Activated naive CD4-positive, alpha-beta T cell treated with anti-CD3 and anti-CD28 coated beads, Interleukin-2, amount 10 ng/mL, durations not matched to agents 7 days and 5 days (primary cell): ENCODE data around the gene TMEM138.
"Not testable (repeated sequence)": the region's sequence is repeated elsewhere in the genome, so short reads cannot be mapped to it uniquely, and the experiment has no call there.

Experiments
- CTCF ChIA-PET: fragments of 350-600 bp; sonication (Branson Sonifier 250); formaldehyde crosslinking; loops from one replicate; lab custom pipeline; 2021; ENCODE audit warnings: antibody characterized with exemption; lab: Charles Lee
- DNase-seq: peaks from one replicate; pipeline ENCODE4 v3.0.0-alpha.2; 2020
- H3K27ac Mint-ChIP-seq: one replicate; pipeline ENCODE4 v1.8.0; 2021; ENCODE audit warnings: mild to moderate bottlenecking, moderate library complexity, mixed read lengths
- H3K27me3 Mint-ChIP-seq: one replicate; pipeline ENCODE4 v1.8.0; 2021; ENCODE audit warnings: mild to moderate bottlenecking, mixed read lengths
- H3K36me3 Mint-ChIP-seq: one replicate; pipeline ENCODE4 v1.8.0; 2021; ENCODE audit warnings: mixed read lengths
- H3K4me1 Mint-ChIP-seq: one replicate; pipeline ENCODE4 v1.8.0; 2021; ENCODE audit warnings: mixed read lengths
- H3K4me3 Mint-ChIP-seq: one replicate; pipeline ENCODE4 v1.8.0; 2021; ENCODE audit warnings: mild to moderate bottlenecking, moderate library complexity, mixed read lengths
- H3K9me3 Mint-ChIP-seq: one replicate; pipeline ENCODE4 v1.8.0; 2021; ENCODE audit warnings: mixed read lengths

TMEM138 gene

DNA sequence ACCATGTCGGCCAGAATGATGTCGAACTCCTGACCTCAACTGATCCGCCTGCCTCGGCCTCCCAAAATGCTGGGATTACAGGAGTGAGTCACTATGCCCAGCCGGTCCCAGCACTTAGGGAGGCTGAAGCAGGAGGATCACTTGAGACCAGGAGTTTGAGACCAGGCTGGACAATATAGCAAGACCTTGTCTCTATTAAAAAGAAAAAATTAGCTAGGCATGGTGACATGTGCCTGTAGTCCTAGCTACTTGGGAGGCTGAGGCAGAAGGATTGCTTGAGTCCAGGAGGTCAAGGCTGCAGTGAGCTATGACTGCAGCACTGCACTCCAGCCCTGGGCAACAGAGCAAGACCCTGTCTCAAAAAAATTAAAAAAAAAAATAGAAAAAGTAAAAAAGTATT is 21.7 kb downstream of the TMEM138 start:
- H3K27ac Mint-ChIP-seq, H3K9me3 Mint-ChIP-seq, DNase-seq, H3K4me1 Mint-ChIP-seq, H3K36me3 Mint-ChIP-seq, H3K4me3 Mint-ChIP-seq, H3K27me3 Mint-ChIP-seq: not testable (repeated sequence)
- CTCF ChIA-PET: interaction anchor here (0.6 to 9.6 kb wide), 9 partner anchors 9 to 130 kb away, joined by 3 to 309 read pairs (median 7); partner anchors contain the start of genes CYB561A3, DDB1, TKFC and TMEM138

DNA sequence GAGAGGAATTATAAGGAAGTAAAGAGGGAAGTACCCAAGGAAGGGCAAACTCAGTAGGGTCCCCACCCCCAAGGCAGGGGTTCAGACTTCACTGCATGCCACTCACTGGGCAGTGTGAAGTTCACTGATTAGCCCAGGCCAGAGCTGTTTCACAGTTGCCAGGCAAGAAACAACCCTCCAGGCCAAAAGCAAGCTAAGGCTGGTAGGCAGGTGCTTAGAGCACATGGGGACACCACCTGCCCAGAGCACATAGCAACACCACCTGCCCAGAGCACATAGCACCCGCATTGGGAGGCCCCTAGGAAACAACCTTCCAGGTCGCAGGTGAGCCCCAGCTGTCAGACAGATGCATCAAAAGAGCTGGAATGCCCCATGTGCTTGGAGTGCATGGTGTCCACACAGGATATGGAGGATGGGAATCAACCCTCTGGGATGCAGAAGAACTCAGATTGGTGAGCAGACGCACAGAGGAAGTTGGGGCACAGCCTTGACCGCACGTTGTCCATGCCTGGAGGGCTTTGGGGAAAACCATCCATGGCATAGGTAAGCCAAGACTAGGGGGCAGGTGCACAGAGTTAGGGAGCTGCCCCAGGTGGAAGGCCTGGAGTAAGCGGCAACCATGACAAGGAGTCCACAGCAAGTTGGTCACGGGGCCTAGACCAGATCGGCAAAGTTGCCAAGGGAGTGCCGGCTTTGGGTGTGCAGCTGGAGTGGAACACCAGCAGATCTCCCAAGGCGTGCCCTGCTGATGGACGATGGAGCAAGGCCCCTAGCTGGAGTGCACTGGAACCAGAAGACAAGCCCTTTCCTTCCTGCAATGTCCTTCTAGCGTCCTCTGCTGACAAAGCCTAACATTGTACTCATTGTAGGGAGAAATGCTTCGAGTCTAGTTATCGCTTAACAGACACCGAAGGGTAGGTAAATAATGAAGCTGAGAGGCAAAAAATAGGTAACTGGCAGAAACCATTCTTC is 22.4 kb downstream of the TMEM138 start:
- Mint-ChIP-seq H3K27ac (no peak overlapping the region), H3K4me1 (peaks cover 6% of the 10 kb centered on the region), H3K36me3 (peaks cover 2% of the 10 kb centered on the region), H3K4me3 (no peak overlapping the region), H3K27me3 (no peaks in the 10 kb centered on the region), H3K9me3 (peaks cover 1% of the 10 kb centered on the region)
- no peak for DNase-seq
- CTCF ChIA-PET: interaction anchor here (0.5 to 9.6 kb wide), 27 partner anchors 9 to 554 kb away, joined by 3 to 309 read pairs (median 6); partner anchors contain the start of genes CYB561A3, DDB1, TKFC and TMEM138

DNA sequence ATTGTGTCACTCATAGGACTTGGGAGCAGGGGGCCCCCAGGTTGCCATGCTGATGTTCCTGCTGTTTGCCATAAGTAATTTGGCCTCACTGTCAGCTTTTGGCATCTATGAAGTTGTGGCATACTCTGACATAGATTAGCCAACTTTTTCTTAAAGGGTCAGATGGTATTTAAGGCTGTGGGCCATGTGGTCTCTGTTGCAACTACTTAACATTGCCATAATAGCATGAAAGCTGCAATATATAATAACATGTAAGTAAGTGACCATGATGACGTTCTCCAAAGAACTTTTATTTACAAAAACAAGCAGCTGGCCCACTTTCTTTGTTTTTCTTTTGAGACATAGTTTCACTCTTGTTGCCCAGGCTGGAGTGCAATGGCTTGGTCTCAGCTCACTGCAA is 28.0 kb downstream of the TMEM138 start:
- CTCF ChIA-PET: interaction anchor here (4.6 kb wide), 1 partner anchor 54 kb away, joined by 73 read pairs; no protein-coding TSS in a partner anchor
- Mint-ChIP-seq H3K9me3 (peaks cover 4% of the 10 kb centered on the region), H3K27ac (no peak overlapping the region), H3K4me1 (peaks cover 33% of the 10 kb centered on the region), H3K36me3 (peaks cover 6% of the 10 kb centered on the region), H3K4me3 (no peak overlapping the region), H3K27me3 (no peaks in the 10 kb centered on the region)
- no peak for DNase-seq

DNA sequence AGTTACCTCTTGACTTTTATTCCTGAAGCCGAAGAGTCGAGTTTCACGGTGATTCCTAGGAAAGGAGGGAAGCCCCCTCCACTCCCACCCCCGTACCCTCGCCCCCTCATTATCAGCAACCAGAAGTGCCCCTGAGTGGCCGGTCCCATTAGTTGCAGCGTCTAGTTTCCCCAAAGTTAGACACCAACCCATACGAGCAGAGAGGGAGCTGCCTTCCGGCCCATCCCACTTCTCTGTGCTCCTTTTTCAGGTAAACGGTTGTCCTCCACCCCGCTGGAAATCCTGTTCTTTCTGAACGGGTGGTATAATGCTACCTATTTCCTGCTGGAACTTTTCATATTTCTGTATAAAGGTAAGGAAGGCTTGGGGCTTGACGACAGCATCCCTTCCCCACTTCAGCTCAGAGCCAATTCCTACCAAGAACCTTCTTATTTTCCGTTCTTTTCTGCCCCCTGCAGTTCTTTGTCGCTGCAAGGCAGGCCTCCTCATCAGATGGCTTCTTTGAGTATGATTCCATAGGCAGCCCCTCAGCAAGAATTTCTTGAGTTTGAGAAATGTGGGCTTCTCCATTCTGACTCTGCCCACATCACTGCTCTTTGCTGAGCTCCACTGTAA is 30.9 kb downstream of the TMEM138 start:
- peak; percentile 34 for DNase-seq
- Mint-ChIP-seq H3K4me3 (peak overlapping the region; percentile 85), H3K36me3 (peaks cover 6% of the 10 kb centered on the region), H3K4me1 (peaks cover 26% of the 10 kb centered on the region), H3K27me3 (no peaks in the 10 kb centered on the region), H3K9me3 (peaks cover 4% of the 10 kb centered on the region), H3K27ac (peak overlapping the region; percentile 87)
- CTCF ChIA-PET: interaction anchor here (0.8 to 4.6 kb wide), 15 partner anchors 9 to 312 kb away, joined by 3 to 73 read pairs (median 5); partner anchors contain the start of genes CPSF7, SDHAF2 and TMEM138

DNA sequence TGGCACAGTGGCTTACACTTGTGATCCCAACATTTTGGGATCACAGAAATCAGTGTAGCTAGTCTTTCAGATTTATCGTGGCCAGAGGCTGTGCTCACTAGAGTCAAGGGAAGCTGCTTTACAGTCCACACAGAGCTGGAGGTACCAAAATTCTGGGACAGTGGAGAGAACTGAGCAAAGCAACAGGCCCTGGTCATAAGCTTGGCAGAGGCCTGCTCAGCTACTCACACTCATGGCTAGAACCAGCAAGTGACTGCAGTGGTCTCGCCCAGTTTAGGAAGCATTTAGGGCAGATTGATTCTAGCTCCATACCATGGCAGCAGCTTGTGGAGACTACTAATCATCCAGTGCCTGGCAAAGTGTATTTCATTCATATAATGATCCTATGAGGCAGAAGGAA is 39.0 kb downstream of the TMEM138 start:
- Mint-ChIP-seq H3K27ac (no peak overlapping the region), H3K4me1 (no peaks in the 10 kb centered on the region), H3K36me3 (peaks cover 32% of the 10 kb centered on the region), H3K4me3 (no peak overlapping the region), H3K9me3 (no peaks in the 10 kb centered on the region), H3K27me3 (no peaks in the 10 kb centered on the region)
- no peak for DNase-seq
- CTCF ChIA-PET: interaction anchor here (0.6 to 5.6 kb wide), 4 partner anchors 8 to 158 kb away, joined by 3 to 30 read pairs (median 10); partner anchors contain the start of gene TMEM216

DNA sequence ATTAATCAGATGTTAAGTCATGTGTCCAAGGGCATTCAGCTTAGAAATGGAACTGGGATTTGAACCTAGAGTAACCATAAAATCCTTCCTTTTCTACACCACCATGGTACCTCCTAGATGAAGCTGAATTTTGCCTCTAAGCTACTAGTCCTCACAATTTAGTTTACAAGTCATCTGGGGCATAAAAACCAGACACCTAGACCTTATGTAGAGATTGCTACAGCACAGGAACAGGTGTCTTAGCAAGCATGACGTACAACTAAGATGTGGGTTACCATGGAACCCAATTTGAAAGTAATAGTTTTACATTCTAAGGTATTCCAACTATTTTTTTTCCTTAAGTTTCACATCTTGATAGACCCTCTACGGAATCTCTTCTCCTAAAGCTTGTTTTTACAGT is 39.4 kb downstream of the TMEM138 start:
- Mint-ChIP-seq H3K27ac (no peak overlapping the region), H3K9me3 (no peaks in the 10 kb centered on the region), H3K36me3 (peaks cover 35% of the 10 kb centered on the region), H3K27me3 (no peaks in the 10 kb centered on the region), H3K4me3 (no peak overlapping the region), H3K4me1 (no peaks in the 10 kb centered on the region)
- no peak for DNase-seq
- CTCF ChIA-PET: interaction anchor here (0.6 to 5.6 kb wide), 5 partner anchors 8 to 158 kb away, joined by 3 to 30 read pairs (median 6); partner anchors contain the start of gene TMEM216

DNA sequence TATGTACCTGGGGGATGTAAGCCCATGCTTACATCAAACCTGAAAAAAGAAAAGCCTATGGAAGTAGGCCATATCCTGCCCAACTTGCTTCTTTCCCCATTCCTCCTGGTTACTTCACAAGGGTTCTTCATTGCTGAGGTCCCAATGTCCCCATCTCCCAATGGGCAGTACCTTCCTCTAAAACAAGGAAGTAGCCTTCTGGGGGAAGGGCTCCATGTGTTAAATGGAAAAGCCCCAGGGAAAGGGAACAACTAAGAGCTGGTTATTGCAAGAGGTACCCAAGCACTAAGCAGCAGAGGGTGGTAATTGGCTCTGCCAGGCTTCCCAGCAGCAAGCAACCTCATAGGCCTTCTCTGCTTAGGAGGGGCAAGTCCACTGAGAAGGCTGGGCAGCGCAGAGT is 41.5 kb downstream of the TMEM138 start:
- no peaks in the 10 kb centered on the region for H3K27me3 Mint-ChIP-seq
- DNase-seq: no peak
- no peak overlapping the region for H3K4me3 Mint-ChIP-seq
- H3K9me3 Mint-ChIP-seq: no peaks in the 10 kb centered on the region
- no peak overlapping the region for H3K27ac Mint-ChIP-seq
- peaks cover 50% of the 10 kb centered on the region for H3K36me3 Mint-ChIP-seq
- CTCF ChIA-PET: interaction anchor here (1.0 kb wide), 1 partner anchor 32 kb away, joined by 4 read pairs; no protein-coding TSS in a partner anchor
- H3K4me1 Mint-ChIP-seq: no peaks in the 10 kb centered on the region

DNA sequence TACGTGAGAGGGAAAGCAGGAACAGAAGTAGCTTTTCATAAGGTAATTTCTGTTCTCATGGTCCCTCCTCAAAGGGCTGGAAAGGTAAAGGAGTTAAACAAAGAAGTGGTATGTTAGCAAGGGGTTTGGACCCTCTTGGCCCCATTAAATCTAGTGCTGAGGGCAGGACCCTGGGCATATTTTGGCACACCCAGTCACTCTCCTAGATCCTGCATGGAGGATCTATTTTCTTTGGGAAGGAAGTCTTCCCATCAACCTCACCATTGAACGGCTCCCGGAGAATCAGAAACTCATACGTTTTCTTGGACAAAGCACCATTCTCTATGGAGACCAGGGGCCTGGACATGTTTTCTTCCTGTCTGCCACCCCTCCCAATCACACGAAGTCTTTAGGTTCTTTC is 41.9 kb downstream of the TMEM138 start:
- DNase-seq: no peak
- CTCF ChIA-PET: no interaction called here
- H3K4me1 Mint-ChIP-seq: no peaks in the 10 kb centered on the region
- H3K27ac Mint-ChIP-seq: no peak overlapping the region
- H3K27me3 Mint-ChIP-seq: no peaks in the 10 kb centered on the region
- H3K9me3 Mint-ChIP-seq: no peaks in the 10 kb centered on the region
- H3K4me3 Mint-ChIP-seq: no peak overlapping the region
- peaks cover 51% of the 10 kb centered on the region for H3K36me3 Mint-ChIP-seq

DNA sequence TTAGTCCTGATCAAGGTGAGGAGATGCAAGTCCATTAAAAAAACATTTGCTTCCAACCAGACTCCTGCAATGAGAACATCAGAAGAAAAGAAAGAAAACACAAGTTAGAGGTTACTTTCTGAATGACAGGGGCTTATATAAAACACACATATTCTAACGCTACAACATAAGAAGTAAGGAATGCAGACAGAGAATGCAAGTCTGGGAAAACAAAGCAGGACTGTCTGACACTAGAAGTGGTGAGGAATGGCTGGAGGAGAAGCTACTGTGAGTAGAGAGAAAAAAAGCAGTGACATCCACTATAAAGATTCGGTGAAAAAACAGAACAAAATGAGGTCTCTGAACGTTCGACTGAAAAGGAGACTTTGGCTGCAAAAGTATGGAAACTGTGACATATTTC is 42.5 kb downstream of the TMEM138 start:
- Mint-ChIP-seq H3K27ac (no peak overlapping the region), H3K9me3 (no peaks in the 10 kb centered on the region), H3K4me3 (no peak overlapping the region), H3K4me1 (no peaks in the 10 kb centered on the region), H3K36me3 (peaks cover 51% of the 10 kb centered on the region), H3K27me3 (no peaks in the 10 kb centered on the region)
- no peak for DNase-seq
- CTCF ChIA-PET: no interaction called here

DNA sequence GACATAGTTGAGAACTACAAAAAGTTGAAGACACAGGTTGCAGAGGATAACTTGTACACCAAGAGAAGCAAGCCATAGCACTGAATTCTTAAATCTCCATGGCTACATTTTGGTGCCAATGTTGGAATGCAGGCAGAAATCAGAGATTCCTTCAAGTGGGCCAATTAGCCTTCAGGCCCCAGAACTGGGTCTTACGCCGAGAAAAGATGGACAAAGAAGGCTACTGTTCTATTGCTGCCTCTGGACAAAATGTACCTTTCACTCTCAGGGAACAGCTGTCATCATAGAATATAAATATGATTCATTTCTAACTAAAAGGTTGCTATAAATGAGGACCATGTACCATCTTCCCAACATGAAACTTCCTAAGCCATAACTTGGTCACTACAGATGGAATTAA is 43.9 kb downstream of the TMEM138 start:
- H3K9me3 Mint-ChIP-seq: no peaks in the 10 kb centered on the region
- peaks cover 57% of the 10 kb centered on the region for H3K36me3 Mint-ChIP-seq
- H3K4me1 Mint-ChIP-seq: no peaks in the 10 kb centered on the region
- DNase-seq: no peak
- H3K27ac Mint-ChIP-seq: no peak overlapping the region
- H3K4me3 Mint-ChIP-seq: no peak overlapping the region
- CTCF ChIA-PET: interaction anchor here (2.2 kb wide), 1 partner anchor 20 kb away, joined by 5 read pairs; no protein-coding TSS in a partner anchor
- H3K27me3 Mint-ChIP-seq: no peaks in the 10 kb centered on the region

DNA sequence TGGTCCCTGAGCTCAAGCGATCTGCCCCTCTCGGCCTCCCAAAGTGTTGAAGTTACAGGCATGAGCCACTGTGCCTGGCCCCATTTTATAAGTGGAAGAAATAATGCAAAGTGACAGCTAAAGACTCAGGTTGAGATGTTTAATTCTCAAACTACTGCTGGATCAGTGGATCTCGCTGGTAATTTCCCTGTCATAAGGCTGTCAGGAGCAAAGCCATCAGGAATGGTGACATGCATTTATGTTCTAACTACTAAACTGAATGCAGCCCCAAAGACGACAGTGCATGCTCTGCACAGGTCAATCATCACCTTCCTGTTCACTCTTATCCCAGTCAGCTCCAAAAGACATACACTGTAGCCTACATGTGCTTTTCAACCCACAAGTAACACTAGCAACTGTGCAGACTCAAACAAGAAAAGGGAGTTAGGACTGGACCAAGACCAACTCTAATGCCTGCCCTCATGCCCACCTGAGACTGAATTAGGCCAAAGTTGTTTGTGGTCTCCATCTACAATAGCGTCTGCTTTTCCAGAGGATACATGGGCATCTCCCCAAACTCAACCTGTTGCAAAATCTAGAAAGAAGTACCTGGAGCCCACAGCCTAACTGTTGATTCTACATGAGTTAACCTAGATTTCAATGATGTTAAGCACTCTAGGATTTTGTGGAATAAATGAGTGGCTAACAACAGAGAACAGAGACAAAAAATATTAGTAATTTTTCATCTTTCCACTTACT is 45.0 kb downstream of the TMEM138 start:
- CTCF ChIA-PET: interaction anchor here (2.2 kb wide), 1 partner anchor 21 kb away, joined by 5 read pairs; no protein-coding TSS in a partner anchor
- H3K9me3 Mint-ChIP-seq: no peaks in the 10 kb centered on the region
- H3K27me3 Mint-ChIP-seq: no peaks in the 10 kb centered on the region
- no peak overlapping the region for H3K27ac Mint-ChIP-seq
- no peak for DNase-seq
- no peaks in the 10 kb centered on the region for H3K4me1 Mint-ChIP-seq
- peaks cover 59% of the 10 kb centered on the region for H3K36me3 Mint-ChIP-seq
- no peak overlapping the region for H3K4me3 Mint-ChIP-seq

DNA sequence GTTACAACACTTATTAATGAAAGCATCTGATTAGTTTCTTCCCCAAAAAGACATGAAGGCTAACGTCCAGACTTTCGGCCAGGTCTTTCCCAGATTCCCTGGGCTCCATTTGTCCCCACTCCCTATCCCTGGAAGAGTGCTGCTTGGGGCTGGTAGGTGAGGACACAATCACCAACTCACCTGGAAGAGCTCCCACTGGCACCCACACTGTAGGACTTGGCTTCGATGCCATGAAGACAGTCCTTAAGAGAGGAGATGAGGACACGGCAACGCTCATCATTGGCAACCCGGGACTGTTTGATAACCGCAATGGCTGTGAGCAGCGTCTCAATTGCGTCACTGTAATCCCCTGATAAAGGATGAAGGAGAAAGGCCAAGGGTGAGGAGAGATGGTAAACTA is 49.4 kb downstream of the TMEM138 start:
- Mint-ChIP-seq H3K4me3 (no peak overlapping the region), H3K36me3 (peaks cover 66% of the 10 kb centered on the region), H3K27ac (no peak overlapping the region), H3K4me1 (peaks cover 19% of the 10 kb centered on the region), H3K9me3 (no peaks in the 10 kb centered on the region), H3K27me3 (no peaks in the 10 kb centered on the region)
- no peak for DNase-seq
- CTCF ChIA-PET: interaction anchor here (1.0 kb wide), 1 partner anchor 25 kb away, joined by 3 read pairs; no protein-coding TSS in a partner anchor

DNA sequence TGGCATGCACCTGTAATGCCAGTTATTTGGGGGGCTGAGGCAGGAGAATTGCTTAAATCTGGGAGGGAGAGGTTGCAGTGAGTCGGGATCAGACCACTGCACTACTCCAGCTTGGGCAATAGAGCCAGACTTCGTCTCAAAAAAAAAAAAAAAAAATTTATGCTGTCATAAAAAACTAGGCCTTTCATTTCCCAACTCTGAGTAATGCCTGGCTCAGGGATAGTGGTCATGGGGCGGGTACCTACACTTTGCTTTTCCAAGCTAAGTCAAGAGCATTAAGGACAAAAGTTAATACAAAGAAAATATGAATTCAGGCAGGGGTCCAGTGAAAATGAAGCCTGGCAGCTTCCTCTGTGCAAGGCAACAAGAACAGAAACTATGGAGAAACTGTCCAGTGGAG is 51.3 kb downstream of the TMEM138 start:
- no peak overlapping the region for H3K27ac Mint-ChIP-seq
- no peak for DNase-seq
- H3K9me3 Mint-ChIP-seq: no peaks in the 10 kb centered on the region
- H3K4me3 Mint-ChIP-seq: no peak overlapping the region
- CTCF ChIA-PET: no interaction called here
- H3K36me3 Mint-ChIP-seq: peaks cover 70% of the 10 kb centered on the region
- H3K4me1 Mint-ChIP-seq: peaks cover 33% of the 10 kb centered on the region
- no peaks in the 10 kb centered on the region for H3K27me3 Mint-ChIP-seq
